Stimulated activated CD8-positive, alpha-beta memory T cell treated with anti-CD3 and anti-CD28 coated beads, Interleukin-12 subunit alpha, Interleukin-12 subunit beta, amount 100 ng/mL, for 24 hours (primary cell): ENCODE measurements around the gene HPSE2.
"Not testable (repeated sequence)": the region's sequence is repeated elsewhere in the genome, so short reads cannot be mapped to it uniquely, and the experiment has no call there.

Source experiments
- DNase-seq: peaks from one replicate; pipeline ENCODE4 v3.0.0-alpha.2; 2020; ENCODE audit errors: extremely low read depth

HPSE2 gene

GRCh38 chr10:99161165-99161564 lies 74.5 kb downstream of the HPSE2 start:
- no peak for DNase-seq

DNA sequence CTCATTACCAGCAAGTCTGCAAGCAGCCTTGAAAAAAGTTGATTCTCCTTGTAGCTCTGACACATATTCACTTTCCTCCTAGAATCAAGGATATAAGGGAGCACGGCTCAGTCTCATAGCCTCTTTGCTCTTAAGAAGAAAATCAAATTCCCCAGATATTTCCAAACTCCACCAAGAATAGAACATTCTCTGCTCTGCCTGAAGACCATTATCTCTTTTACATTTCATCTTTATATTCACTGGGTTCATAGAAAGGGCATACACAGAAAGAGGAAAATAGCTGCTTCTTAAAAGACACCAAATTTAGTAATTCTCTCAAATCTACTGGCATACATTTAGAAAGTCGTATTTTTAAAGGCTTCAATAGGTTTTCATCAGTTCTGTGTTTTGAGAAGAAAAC lies 92.0 kb downstream of the HPSE2 start:
- DNase-seq: no peak

DNA sequence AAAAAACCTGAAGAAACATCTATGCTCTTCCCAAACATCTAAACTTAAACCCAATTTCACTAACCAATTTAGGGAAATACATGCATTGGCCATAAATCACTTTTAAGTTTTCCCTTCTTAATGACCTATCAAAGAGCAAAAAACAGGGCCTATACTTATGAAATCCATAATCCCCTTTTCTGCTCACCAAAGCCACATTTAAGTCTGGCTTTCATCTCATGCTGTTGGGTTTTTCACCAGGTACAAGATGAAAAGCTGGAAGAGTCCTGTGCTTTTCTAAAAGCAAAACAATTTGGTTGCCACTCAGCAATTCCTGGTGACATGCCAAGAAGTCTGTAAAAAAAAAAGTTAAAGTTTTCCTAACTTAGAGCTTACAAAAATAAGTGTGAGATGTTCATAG lies 92.6 kb downstream of the HPSE2 start:
- no peak for DNase-seq

GRCh38 chr10:99132897-99133296 lies 102.8 kb downstream of the HPSE2 start:
- DNase-seq: not testable (repeated sequence)

GRCh38 chr10:99125879-99126278 lies 109.8 kb downstream of the HPSE2 start:
- DNase-seq: no peak

GRCh38 chr10:99124376-99124775 lies 111.3 kb downstream of the HPSE2 start:
- DNase-seq: no peak

DNA sequence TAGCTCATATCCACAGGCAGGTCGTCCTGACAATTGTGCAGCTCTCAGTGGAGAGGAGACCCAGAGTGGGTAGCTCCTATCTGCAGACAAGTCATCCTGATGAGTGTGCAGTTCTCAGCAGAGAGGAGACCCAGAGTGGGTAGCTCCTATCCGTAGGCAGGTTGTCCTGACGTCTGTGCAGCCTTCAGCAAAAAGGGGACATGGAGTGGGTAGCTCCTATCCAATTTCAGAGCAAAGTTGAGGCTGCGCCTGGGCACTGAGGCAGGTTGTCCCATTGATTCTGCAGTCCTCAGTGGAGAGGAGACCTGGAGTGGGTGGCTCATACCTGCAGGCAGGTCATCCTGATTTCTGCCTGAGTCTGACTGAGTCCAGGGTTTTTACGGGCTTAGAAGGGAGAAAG lies 111.8 kb downstream of the HPSE2 start:
- no peak for DNase-seq

GRCh38 chr10:99123336-99123735 lies 112.3 kb downstream of the HPSE2 start:
- DNase-seq: no peak

DNA sequence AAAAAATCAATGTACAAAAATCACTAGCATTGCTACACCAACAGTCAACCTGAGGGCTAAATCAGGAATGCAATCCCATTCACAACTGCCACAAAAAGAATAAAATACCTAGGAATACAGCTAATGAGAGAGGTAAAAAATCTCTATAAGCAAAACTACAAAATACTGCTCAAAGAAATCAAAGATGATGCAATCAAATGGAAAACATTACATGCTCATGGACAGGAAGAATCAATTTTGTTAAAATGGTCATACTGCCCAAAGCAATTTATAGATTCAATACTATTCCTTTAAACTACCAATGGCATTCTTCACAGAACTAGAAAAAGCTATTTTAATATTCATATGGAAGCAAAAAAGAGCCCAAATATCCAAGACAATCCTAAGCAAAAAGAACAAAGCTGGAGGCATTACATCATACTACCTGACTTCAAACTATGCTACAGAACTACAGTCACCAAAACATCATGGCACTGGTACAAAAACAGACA lies 116.3 kb downstream of the HPSE2 start:
- DNase-seq: no peak

DNA sequence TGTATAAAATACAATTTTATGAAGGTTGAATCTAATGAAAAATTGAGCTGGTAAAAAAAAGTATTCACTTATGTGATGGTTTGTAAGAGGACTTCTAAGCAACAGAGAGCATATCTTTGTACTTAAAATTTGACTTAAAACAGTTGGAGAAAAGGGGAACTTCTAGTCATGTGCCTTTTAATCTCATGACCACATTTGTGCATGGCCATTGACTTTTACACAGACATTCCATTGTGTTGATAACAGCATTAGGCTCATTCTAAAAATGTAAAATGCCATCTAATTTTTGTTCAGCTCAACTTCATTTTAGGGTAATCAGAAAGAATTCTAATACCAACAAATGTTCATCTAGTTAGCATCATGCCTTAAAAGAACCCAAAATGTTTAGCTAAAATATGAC lies 119.9 kb downstream of the HPSE2 start:
- DNase-seq: no peak

- DNase-seq: no peak
These were observed 150.3 kb downstream of the HPSE2 start for GRCh38 chr10:99085358-99085757.

DNA sequence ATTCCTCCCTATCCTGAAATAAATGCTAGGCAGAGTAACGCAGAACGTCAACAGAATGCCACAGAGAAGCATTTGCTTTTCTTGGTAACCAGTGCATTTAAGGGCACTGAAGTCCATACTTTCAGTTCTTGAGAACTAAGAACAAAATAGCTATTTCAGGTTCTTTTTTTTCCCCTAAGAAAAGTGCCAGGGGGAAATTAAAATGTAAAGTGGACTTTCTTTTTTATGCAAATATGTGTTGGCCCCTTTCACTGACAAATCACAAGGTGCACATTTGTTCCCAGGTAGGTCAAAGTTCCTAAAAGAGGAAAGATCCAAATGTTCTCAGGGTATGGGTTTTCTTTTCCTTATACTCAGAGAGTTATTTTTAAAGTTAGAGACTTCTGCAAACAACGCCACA lies 151.5 kb downstream of the HPSE2 start:
- DNase-seq: no peak

- DNase-seq: no peak
These were observed 155.2 kb downstream of the HPSE2 start for GRCh38 chr10:99080275-99080945.

DNA sequence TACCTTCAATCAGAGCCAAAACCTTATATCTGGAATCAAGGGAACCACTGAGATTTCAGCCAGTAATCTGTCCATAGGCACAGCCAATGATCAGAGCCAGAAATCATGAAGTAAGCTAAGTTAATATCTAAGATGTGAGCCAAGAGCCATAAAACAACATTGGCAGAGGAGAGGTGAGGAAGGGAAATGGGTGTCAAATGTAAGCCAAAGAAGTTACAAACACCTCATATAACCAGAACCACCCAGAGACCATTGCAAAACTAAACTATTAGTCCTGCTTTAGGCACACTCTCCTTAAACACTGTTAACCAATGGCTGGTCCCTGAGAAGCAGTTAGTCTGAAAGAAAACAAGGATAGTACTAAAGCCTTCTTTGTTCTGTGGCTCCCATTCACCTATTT lies 173.1 kb downstream of the HPSE2 start:
- no peak for DNase-seq

DNA sequence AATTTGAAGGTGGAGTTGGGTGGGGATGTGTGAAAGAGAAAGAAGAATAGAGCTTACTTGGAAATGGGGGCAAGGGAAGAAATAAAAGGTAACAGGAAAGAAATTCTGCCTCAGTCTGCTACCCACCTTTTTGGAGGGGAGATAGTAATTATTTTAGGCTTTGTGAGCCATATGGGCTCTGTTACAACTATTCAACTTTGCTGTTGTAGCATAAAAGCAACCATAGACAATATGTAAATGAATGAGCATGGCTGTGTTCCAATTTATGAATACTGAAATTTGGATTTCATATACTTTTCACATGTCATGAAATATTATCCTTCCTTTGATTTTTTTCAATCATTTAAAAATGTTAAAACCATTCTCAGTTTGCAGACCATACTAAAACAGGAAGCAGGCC lies 176.9 kb downstream of the HPSE2 start:
- DNase-seq: no peak

- DNase-seq: no peak
These were observed 177.5 kb downstream of the HPSE2 start for GRCh38 chr10:99057936-99058690.

GRCh38 chr10:99045671-99046070 lies 190.0 kb downstream of the HPSE2 start:
- no peak for DNase-seq

- no peak for DNase-seq
These were observed 193.4 kb downstream of the HPSE2 start for GRCh38 chr10:99042051-99042771.

- DNase-seq: no peak
These were observed 194.2 kb downstream of the HPSE2 start for GRCh38 chr10:99041468-99041867.

GRCh38 chr10:99013885-99014284 lies 221.8 kb downstream of the HPSE2 start:
- DNase-seq: no peak

- no peak for DNase-seq
These were observed 225.4 kb downstream of the HPSE2 start for GRCh38 chr10:99010286-99010685.

DNA sequence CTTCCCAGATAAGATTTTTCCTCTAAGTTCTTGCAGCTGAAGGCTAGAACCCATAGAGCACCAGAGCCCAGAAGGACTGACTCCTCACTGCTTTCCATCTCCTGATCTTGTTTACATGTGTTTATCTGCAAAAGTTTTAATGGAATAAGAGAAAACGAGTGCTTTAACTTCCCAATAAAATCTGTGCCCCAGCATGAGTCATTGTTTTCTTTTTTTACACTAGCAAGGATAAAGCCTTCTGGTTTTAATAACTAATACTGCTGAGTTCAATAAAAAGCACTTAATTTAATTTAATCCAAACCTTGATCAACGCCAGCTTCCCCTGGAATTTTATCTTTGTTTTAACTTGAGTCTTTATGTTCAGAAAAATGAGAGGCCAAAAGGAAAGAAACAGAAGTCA lies 227.6 kb downstream of the HPSE2 start:
- no peak for DNase-seq

GRCh38 chr10:99007457-99007856 lies 228.2 kb downstream of the HPSE2 start:
- no peak for DNase-seq
